UCSD-AML1 (cell line): Measurements from ENCODE around the gene TOR4A.

Experiments used
- DNase-seq: peaks from one replicate; lab custom pipeline; 2025; ENCODE audit not compliant: unreplicated experiment; lab: John Stamatoyannopoulos, UW

The TOR4A gene

GRCh38 chr9:137277329-137278041 is at the start of gene TOR4A:
TSS of gene TOR4A (plus strand) at chr9:137277726. CDS start at chr9:137278690, 964 bp downstream.
- peak; percentile 94 for DNase-seq

DNA sequence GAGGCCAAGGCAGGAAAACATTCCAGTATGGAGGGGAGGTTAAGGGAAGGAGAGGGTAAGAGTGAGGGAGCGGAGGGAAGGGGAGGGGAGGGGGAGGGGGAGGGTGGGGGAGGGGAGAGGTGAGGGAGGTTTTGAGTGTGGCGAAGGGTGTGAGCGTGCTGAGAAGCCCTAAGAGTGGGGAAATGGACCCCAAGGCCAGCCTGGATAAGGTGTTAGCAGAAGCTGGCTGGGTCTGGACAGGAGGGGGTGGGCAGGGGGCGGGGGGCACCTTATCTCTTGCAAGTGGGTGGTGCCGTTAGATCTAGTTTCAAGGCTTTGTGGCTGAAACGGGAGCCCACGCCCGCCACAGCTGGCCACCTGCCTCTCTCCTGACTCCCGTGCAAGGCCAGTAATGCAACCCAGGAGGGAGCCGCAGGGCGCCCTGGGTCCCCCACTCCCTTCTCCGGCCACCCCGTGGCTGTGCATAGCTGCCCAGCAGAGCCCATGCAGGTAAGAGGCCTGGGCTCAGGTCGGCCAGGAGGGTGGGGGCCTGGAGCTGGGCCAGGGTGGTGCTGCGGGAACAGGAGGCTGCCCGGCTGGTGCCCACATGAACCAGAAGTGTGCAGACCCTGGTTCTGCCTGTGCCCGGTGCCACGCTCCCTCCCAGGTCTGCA is 49.5 kb upstream of the TOR4A start:
- DNase-seq: no peak

DNA sequence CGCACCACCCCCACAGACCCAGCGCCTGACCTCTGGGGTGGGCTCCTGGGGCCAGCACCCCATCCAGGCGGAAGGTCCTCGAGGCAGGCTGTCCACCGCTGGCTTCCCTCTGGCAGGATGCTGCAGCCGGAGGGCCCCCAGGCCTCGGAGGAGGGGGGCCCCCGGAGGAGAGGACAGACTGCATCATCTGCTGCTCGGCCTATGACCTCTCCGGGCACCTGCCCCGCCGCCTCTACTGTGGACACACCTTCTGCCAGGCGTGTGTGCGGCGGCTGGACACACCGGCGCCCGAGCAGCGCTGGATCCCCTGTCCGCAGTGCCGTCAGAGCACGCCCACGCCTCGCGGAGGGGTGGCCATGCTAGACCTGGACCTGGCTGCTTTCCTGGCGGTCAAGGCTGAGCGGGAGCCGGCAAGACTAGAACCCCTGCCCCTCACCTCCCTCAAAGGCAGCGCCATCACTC is 49.0 kb upstream of the TOR4A start:
- DNase-seq: no peak

GRCh38 chr9:137228968-137229896 is 48.3 kb upstream of the TOR4A start:
- DNase-seq: no peak

- DNase-seq: no peak
These were observed 47.4 kb upstream of the TOR4A start for GRCh38 chr9:137229903-137230704.

DNA sequence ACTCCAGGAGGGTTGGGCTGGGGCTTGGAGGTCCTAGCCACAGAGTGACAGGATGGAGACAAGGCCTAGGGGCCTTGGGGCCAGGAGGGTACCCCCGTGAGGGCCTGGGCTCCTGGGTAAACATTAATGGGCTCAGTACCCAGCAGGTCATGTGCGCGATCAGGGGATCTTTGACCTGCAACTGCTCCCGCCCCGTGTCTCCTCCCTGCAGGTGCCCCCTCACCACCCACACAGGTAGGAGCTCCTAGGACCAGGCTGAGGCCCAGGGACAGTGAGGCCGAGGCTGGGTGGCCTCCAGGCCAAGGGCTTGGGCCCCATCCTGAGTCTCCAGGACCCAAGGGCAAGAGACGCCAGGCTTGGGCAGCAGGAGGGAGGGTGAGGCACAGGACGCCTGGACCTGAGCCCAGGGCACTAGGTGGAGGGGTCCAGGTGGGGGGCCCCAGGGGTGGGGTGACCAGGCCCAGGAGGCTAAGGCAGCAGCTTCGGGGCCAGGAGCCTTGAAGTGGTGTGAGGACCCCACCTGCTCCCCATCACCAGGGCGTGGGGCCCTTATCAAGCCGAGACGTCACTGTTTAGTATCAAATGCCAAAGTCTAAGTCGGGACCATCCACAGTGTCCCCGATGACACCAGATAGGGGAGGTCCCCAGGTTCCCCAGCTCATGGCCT is 46.7 kb upstream of the TOR4A start, which contains the start of gene SLC34A3:
Gene SLC34A3 (plus strand): TSS at position 197 of the 667 bp plus-strand sequence. CDS start 802 bp downstream, outside the sequence.
- no peak for DNase-seq

DNA sequence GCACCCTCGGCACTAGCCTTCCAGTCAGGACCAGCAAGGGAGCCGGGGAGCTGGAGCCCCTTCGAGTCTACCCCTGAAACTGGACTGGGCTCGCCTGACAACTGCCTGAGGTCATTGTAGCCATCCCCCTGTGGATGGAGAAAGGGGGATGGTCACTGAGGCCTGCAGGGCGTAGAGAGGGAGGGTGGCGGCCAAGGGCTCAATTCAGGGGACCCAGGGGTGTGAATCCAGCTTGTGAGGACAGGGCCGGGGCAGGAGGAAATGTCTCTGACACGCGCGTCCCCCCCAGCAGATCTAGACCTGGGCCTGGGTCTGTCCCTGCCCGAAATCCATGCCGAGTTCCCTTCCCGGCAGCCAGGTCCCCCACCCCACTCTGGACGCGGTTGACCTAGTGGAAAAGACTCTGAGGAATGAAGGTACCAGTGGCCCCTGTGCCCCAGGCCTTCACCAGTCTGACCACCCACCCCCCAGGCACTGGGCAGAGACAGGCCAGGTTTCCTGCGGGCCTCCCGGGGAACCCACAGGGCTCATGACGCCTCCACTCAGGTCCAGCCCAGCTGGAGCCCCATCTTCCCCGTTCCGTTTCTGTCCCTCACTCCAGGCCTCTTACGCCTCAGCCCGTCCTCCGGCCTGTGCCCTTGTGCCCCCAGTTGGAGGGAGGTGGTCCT is 46.0 kb upstream of the TOR4A start:
- DNase-seq: no peak

DNA sequence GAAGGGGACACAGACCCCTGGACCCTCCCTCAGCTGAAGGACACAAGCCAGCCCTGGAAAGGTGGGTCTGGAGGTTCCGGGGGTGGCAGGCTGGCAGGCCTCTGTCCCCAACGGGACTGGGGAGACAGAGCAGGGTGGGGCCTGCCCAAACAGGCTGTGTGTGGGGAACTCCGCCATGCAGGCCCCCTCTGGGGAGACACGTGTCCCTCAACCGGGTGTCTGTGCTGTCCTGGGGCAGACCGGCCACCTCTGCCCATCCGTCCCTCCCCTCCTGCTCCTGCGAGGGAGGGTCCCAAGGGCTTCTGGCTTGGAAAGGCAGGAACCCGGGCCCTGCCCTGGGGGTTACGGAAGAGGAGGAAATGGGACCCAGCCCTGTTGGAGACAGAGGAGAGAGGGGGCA is 45.4 kb upstream of the TOR4A start:
- DNase-seq: no peak

DNA sequence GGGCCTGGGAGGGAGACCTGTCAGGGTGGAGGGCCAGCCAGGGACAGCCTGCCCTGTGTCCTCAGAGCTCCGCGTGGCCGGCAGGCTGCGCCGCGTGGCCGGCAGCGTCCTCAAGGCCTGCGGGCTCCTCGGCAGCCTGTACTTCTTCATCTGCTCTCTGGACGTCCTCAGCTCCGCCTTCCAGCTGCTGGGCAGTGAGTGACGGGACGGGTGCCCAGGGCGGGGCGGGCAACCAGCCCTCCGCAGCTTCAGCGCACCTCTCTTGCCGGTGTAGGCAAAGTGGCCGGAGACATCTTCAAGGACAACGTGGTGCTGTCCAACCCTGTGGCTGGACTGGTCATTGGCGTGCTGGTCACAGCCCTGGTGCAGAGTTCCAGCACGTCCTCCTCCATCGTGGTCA is 45.0 kb upstream of the TOR4A start:
- DNase-seq: no peak

DNA sequence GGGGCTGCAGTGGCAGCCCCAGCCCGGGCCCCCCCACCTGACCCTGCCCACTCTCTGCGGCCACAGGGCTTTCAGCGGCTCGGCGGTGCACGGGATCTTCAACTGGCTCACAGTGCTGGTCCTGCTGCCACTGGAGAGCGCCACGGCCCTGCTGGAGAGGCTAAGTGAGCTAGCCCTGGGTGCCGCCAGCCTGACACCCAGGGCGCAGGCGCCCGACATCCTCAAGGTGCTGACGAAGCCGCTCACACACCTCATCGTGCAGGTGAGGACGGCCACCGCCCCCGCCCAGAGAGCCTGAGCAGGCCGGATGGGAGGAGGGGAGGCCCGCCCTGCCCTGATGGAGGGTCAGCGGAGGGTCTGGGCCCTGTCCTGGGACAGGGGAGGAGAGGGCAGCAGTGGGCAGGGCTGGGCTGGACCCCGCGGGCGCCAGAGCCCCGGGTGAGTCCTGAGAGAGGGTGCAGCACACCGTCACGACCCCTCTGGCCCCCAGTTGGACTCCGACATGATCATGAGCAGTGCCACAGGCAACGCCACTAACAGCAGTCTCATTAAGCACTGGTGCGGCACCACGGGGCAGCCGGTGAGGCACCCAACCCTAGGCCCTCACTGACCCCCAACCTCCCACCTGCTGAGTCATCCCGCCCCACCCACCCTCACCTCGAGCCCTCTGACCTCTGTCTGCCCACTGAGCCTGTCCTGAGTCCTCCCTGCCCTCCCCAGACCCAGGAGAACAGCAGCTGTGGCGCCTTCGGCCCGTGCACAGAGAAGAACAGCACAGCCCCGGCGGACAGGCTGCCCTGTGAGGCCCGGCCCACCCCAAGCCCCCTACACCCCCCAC is 44.2 kb upstream of the TOR4A start:
- no peak for DNase-seq

- no peak for DNase-seq
These were observed 43.4 kb upstream of the TOR4A start for GRCh38 chr9:137234055-137234697.

DNA sequence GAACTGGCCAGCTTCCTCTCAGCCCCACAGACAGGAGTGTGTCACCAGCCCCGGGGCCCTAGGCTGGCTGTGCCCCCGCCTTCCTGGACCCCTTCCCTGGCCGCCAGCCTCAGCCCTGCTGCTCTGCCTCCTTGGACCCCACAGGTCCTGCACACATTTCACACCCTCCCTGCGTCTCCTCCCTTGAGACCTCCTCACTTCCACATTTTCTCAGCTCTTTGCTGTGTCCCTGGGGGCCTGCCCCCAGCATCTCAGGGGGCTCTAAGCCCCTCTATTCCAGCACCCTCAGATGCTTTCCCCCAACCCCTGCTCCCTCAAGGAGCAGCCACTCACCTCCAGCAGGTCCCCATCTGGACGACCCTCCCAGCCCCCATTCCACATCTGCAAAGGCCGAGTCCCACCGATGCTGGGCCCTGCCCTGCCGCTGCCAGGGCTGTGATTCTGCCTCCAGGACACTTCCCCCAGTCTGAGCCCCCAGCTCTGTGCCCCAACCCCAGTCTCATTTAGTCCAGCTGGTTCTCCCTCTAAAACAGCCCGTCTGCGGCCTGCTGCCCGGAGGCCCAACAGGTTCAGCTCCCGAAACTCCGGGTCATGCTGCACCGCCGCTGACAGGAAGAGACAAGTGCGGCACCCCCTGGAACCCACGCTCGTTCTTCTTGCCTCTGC is 42.6 kb upstream of the TOR4A start:
- no peak for DNase-seq

- no peak for DNase-seq
These were observed 41.9 kb upstream of the TOR4A start for GRCh38 chr9:137235424-137236237.

DNA sequence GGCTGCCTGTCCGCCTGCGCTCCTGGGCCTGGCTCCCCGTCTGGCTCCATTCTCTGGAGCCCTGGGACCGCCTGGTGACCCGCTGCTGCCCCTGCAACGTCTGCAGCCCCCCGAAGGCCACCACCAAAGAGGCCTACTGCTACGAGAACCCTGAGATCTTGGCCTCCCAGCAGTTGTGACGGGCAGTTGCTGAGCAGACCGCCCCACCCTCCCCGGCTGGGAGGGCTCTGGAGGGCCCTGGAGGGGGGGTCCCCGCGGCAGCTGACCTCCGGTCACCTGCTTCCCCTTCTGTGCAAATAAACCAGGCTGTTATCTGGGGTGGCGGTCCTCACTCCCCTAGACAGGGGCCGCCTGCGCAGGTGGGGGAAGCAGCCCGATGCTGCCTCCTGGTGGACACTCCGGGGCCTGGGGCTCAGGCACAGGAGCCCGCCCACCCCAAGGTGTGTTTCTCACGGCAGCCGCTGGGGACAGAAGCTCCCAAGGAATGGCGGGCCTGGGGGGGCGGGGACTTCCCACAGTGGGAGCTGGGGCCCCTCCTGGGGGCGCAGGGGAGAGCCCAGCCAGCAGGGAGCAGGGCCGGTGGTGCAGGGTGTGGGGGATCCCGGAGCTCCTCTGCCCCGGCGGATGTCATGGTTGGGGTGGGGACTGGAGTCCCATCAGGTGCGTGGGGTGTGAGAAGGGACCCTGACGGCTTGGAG is 41.1 kb upstream of the TOR4A start:
- DNase-seq: peak; percentile 87

GRCh38 chr9:137236936-137237421 is 40.5 kb upstream of the TOR4A start:
- DNase-seq: no peak
